Prostate gland (tissue), 2 donors: ENCODE data around the gene DROSHA. TPM values are rescaled to one million over a fixed set of nuclear protein-coding genes. Genes with fewer than 3 reads are reported as not detected.

Experiments used
- DNase-seq: peaks from one replicate; pipeline ENCODE4 v3.0.0-alpha.2; 2019; ENCODE audit warnings: low spot score
- H3K27ac ChIP-seq, 2 donors: fragments of 200-600 bp; sonication (generic); 2 replicates each; pipeline ENCODE4 v1.5.1; 2017 to 2019
- H3K27me3 ChIP-seq: fragments of 200-600 bp; sonication (generic); replicated peaks from 2 replicates; pipeline ENCODE4 v1.5.1; 2019; ENCODE audit not compliant: insufficient read depth
- H3K36me3 ChIP-seq, 2 donors: fragments of 200-600 bp; sonication (generic); 1 replicate in 1 of 2; 2 replicates in 1 of 2; pipeline versions ENCODE4 v1.5.1 to v1.8.1; 2017 to 2019
- H3K4me1 ChIP-seq: fragments of 200-600 bp; sonication (generic); replicated peaks from 2 replicates; pipeline ENCODE4 v1.5.1; 2019
- H3K4me3 ChIP-seq, 2 donors: fragments of 200-600 bp; sonication (generic); 2 replicates each; pipeline ENCODE4 v1.5.1; 2017 to 2019
- H3K9me3 ChIP-seq: fragments of 200-600 bp; sonication (generic); 2 replicates; pipeline ENCODE4 v1.5.1; 2017
- POLR2A ChIP-seq: fragments of 450-650 bp; IDR thresholded peaks from one replicate; pipeline ENCODE4 v1.6.1; 2016; ENCODE audit warnings: antibody characterized with exemption, mild to moderate bottlenecking
- POLR2AphosphoS5 ChIP-seq: sonication (generic); formaldehyde crosslinking; IDR thresholded peaks from one replicate; pipeline ENCODE4 v1.6.1; 2017; ENCODE audit warnings: antibody characterized with exemption
- WGBS: methylation state at CpG from one replicate; pipeline ENCODE4 v1.1.5; 2018; 5-methylcytosine and 5-hydroxymethylcytosine counted together
- intact Hi-C: fragments of 100-400 bp; cut with DNase I; formaldehyde crosslinking; loops from one replicate; pipeline ENCODE4 v1.14.2; 2022
- total RNA-seq, 2 donors: library from RNA; depleted of rRNA; stranded (reverse); fragments of >200 nt; gene quantifications; one replicate each; pipeline ENCODE4 v1.1.0, GENCODE V29; 2016
- TF ChIP-seq, protein P1 (sequence below), 4 experiments: fragments of 200-600 bp in 2 of 4; fragments of 450-650 bp in 2 of 4; sonication (generic) in 2 of 4; IDR thresholded peaks; 1 replicate in 3 of 4; 2 replicates in 1 of 4; pipeline ENCODE4 v1.5.1; 2016 to 2019; ENCODE audit warnings: antibody characterized with exemption in 4 of 4, mild to moderate bottlenecking in 2 of 4, moderate library complexity in 2 of 4

Gene DROSHA
- total RNA-seq, 2 donors from 2014 or later: 27.6 to 45.7 TPM

DNA sequence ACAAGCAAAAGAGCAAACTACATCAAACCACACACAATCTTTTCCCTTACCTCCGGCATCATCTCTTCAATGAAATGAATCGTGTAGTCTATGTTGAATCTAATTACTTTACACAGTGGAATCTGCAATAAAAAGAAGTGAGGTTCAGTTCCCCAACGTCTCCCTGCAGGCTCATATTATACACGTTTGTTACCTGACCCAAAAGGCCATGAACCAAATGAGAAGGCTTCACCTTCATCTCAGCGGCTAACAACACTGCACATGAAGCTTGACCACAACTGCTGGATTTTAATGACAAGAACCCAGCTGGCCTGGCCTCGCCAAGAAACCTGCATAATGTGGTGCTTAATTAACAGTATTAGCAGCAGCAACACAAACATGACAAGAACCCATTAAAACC lies 45.5 kb downstream of the DROSHA start:
- TF ChIP-seq POLR2AphosphoS5 (no peak), POLR2A (no peak)
- TF ChIP-seq, protein P1, sequence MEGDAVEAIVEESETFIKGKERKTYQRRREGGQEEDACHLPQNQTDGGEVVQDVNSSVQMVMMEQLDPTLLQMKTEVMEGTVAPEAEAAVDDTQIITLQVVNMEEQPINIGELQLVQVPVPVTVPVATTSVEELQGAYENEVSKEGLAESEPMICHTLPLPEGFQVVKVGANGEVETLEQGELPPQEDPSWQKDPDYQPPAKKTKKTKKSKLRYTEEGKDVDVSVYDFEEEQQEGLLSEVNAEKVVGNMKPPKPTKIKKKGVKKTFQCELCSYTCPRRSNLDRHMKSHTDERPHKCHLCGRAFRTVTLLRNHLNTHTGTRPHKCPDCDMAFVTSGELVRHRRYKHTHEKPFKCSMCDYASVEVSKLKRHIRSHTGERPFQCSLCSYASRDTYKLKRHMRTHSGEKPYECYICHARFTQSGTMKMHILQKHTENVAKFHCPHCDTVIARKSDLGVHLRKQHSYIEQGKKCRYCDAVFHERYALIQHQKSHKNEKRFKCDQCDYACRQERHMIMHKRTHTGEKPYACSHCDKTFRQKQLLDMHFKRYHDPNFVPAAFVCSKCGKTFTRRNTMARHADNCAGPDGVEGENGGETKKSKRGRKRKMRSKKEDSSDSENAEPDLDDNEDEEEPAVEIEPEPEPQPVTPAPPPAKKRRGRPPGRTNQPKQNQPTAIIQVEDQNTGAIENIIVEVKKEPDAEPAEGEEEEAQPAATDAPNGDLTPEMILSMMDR (IDR thresholded peaks at IDR 0.05): no peak
- no peaks in the 10 kb centered on the region for H3K9me3 ChIP-seq
- no peaks in the 10 kb centered on the region for H3K4me1 ChIP-seq
- no peaks in the 10 kb centered on the region for H3K27me3 ChIP-seq
- WGBS: 84% methylated on average over 6 of the region's 6 CpGs
- H3K27ac ChIP-seq: no peak overlapping the region
- H3K4me3 ChIP-seq: no peak overlapping the region
- H3K36me3 ChIP-seq: no peaks in the 10 kb centered on the region
- DNase-seq: no peak
- intact Hi-C loops: no loop called here

DNA sequence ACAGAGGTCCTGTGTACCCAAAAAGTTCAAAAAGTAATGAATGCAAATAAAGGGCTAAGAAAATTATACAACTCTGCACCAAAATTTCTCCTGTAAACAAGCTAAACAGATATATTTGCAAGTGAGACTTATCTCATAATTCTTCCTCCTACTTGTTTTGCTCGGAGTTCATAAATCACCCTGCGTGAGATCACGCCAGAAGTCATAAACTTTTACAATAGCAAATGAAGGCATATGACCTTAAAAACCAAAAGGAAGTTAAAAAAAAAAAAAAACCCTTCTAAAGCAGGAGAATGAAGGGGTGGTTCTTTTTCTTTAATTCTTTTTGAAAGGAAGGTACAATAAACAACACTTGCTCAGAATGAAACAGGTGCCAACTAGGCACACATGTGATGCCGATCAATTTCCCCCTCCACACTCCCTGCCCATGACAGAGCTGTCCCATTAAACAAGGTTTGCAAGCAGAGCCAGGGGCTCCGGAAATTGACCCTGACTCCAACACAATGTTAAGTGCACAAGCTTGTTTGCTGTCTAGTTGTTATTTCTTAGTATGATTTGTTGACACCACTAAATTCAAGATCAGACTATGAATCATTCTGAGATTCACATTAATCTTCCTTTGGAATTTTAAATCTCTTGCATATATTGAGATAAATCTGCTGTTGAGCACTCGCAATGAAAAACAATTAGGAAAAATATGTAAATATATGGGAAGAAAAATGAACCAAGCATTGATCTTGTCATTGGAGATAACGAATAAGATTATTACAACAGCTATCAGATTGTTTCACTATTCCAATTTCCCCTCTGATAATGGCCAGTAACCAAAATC lies 46.3 kb downstream of the DROSHA start:
- Histone ChIP-seq H3K27ac (no peak overlapping the region), H3K36me3 (no peaks in the 10 kb centered on the region), H3K9me3 (no peaks in the 10 kb centered on the region), H3K4me3 (no peak overlapping the region), H3K27me3 (no peaks in the 10 kb centered on the region), H3K4me1 (no peaks in the 10 kb centered on the region)
- TF ChIP-seq POLR2A (no peak), POLR2AphosphoS5 (no peak)
- TF ChIP-seq, protein P1 (IDR thresholded peaks at IDR 0.05): no peak
- WGBS: 29% methylated on average over 7 of the region's 7 CpGs
- intact Hi-C loops: no loop called here
- DNase-seq: no peak

DNA sequence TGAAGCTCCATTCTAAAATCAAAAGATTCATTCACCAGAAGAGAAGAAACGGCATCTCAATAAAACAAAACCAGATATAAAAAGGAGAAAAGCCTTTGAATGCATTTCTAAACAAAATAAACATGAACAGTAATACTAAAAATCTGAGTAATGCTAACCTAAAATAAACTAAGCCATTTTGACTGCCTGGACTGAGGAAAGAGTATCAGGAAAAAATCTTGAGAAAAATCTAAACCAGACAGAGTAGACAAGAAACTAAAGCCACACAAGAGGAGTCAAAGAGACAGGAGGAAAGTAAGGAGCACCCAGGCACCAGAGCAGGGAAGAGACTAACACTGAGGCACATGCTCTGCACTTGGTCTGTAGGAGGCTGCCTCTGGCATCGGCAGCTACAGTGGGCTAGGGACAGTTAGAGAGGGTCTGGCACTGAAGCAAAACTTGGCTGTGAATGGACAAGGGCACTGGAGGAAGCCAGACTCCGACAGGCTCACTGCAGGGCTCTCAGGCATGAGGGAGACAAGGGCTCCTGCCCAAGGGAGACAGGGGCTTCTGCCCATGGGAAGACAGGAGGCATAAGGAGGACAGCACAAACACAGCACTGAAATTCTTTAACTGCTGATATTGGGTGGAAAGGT lies 50.2 kb downstream of the DROSHA start:
- WGBS: 64% methylated on average over 3 of the region's 3 CpGs

DNA sequence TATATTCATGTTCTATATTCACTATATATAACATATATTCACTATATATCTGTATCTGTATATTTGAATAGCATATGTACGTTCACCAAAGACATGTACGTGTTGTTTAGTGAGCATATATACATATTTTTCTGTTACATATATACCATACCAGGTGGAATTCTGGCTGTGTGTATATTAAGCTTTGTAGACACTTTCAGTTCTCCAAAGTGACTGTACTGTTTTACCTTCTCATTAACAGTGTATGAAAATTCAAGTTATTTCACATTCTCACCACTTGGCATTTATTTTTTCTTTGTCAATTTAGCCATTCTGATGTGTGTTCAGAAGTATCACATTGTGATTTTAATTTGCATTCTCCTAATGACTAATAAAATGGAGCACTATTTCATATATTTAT lies 52.2 kb downstream of the DROSHA start:
- H3K27me3 ChIP-seq: no peaks in the 10 kb centered on the region
- H3K27ac ChIP-seq: no peak overlapping the region
- intact Hi-C loops: no loop called here
- H3K36me3 ChIP-seq: no peaks in the 10 kb centered on the region
- no peaks in the 10 kb centered on the region for H3K4me1 ChIP-seq
- DNase-seq: no peak
- no peak overlapping the region for H3K4me3 ChIP-seq
- 100% methylated on average over 2 of the region's 2 CpGs for WGBS
- H3K9me3 ChIP-seq: no peaks in the 10 kb centered on the region
- TF ChIP-seq, protein P1 (IDR thresholded peaks at IDR 0.05): no peak
- TF ChIP-seq POLR2A (no peak), POLR2AphosphoS5 (no peak)

More for the DNA sequence above, 50.2 kb downstream of the DROSHA start:
- intact Hi-C loops: no loop called here
- H3K27ac ChIP-seq: no peak overlapping the region
- no peak overlapping the region for H3K4me3 ChIP-seq
- H3K27me3 ChIP-seq: no peaks in the 10 kb centered on the region
- TF ChIP-seq POLR2A: no peak
- no peak for TF ChIP-seq POLR2AphosphoS5
- TF ChIP-seq, protein P1 (IDR thresholded peaks at IDR 0.05): no peak
- no peaks in the 10 kb centered on the region for H3K9me3 ChIP-seq
- H3K36me3 ChIP-seq: no peaks in the 10 kb centered on the region
- no peak for DNase-seq
- H3K4me1 ChIP-seq: no peaks in the 10 kb centered on the region

DNA sequence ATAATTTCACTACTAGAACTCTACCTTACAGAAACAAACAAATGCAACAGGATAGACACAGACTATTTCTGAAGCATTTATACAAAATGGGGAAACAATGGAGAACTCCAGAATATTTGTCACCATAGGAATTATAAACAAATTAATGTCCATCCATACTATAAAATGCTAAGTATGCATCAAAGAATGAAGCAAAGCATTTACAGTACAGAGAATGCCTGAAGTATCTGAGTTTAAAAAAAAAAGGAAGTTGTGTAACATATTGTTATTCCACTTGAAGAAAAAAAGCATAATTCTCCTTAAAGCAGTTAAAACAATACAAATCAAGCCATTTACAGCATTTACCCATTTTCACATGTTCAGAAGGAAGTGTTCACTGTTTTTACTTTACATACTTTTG lies 53.0 kb downstream of the DROSHA start:
- intact Hi-C loops: no loop called here
- Histone ChIP-seq H3K9me3 (no peaks in the 10 kb centered on the region), H3K27me3 (no peaks in the 10 kb centered on the region), H3K36me3 (no peaks in the 10 kb centered on the region), H3K4me3 (no peak overlapping the region), H3K4me1 (no peaks in the 10 kb centered on the region), H3K27ac (no peak overlapping the region)
- TF ChIP-seq POLR2AphosphoS5: no peak
- no peak for TF ChIP-seq POLR2A
- TF ChIP-seq, protein P1 (IDR thresholded peaks at IDR 0.05): no peak
- no peak for DNase-seq
